Measurements from ENCODE around the gene CCDC124. TPM values are rescaled to one million over a fixed set of nuclear protein-coding genes. Genes with fewer than 3 reads are reported as not detected.
"Not testable (repeated sequence)": the region's sequence is repeated elsewhere in the genome, so short reads cannot be mapped to it uniquely, and the experiment has no call there.

Gene CCDC124, protein sequence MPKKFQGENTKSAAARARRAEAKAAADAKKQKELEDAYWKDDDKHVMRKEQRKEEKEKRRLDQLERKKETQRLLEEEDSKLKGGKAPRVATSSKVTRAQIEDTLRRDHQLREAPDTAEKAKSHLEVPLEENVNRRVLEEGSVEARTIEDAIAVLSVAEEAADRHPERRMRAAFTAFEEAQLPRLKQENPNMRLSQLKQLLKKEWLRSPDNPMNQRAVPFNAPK
- 10 to 100 TPM; 36.0 to 90.2 (median 46.2) TPM for polyA plus RNA-seq (ENCODE audit: insufficient read depth in 1 of 5, insufficient read length in 5 of 5, low replicate concordance in 1 of 5)
- long read RNA-seq, donor 1, transcript CCDC124-201 (5 exons, 938 nt): major isoform, 43 of 73 reads
- long read RNA-seq, donor 1, partial matches to known transcripts: 28 of 73 reads
- long read RNA-seq, donor 1, other reads (novel, unspliced or antisense): 0 of 73 reads
- long read RNA-seq, donor 2, transcript CCDC124-201 (5 exons, 938 nt): major isoform, 16 of 33 reads
- long read RNA-seq, donor 2, partial matches to known transcripts: 17 of 33 reads
- long read RNA-seq, donor 2, other reads (novel, unspliced or antisense): 0 of 33 reads
- long read RNA-seq, donor 3, transcript CCDC124-201 (5 exons, 938 nt): major isoform, 16 of 37 reads
- long read RNA-seq, donor 3, partial matches to known transcripts: 20 of 37 reads
- long read RNA-seq, donor 3, other reads (novel, unspliced or antisense): 0 of 37 reads
- long read RNA-seq, donor 4, transcript CCDC124-201 (5 exons, 938 nt): major isoform, 12 of 19 reads
- long read RNA-seq, donor 4, partial matches to known transcripts: 7 of 19 reads
- long read RNA-seq, donor 4, other reads (novel, unspliced or antisense): 0 of 19 reads
- long read RNA-seq, donor 5, transcript CCDC124-201 (5 exons, 938 nt): major isoform, 38 of 64 reads
- long read RNA-seq, donor 5, partial matches to known transcripts: 25 of 64 reads
- long read RNA-seq, donor 5, other reads (novel, unspliced or antisense): 0 of 64 reads
- long read RNA-seq, donor 6, transcript CCDC124-201 (5 exons, 938 nt): major isoform, 38 of 61 reads
- long read RNA-seq, donor 6, partial matches to known transcripts: 21 of 61 reads
- long read RNA-seq, donor 6, other reads (novel, unspliced or antisense): 0 of 61 reads
- long read RNA-seq, donor 7, transcript CCDC124-201 (5 exons, 938 nt): major isoform, 35 of 50 reads
- long read RNA-seq, donor 7, partial matches to known transcripts: 13 of 50 reads
- long read RNA-seq, donor 7, other reads (novel, unspliced or antisense): 0 of 50 reads
- long read RNA-seq, donor 8, transcript CCDC124-201 (5 exons, 938 nt): major isoform, 10 of 17 reads
- long read RNA-seq, donor 8, partial matches to known transcripts: 7 of 17 reads
- long read RNA-seq, donor 8, other reads (novel, unspliced or antisense): 0 of 17 reads

DNA sequence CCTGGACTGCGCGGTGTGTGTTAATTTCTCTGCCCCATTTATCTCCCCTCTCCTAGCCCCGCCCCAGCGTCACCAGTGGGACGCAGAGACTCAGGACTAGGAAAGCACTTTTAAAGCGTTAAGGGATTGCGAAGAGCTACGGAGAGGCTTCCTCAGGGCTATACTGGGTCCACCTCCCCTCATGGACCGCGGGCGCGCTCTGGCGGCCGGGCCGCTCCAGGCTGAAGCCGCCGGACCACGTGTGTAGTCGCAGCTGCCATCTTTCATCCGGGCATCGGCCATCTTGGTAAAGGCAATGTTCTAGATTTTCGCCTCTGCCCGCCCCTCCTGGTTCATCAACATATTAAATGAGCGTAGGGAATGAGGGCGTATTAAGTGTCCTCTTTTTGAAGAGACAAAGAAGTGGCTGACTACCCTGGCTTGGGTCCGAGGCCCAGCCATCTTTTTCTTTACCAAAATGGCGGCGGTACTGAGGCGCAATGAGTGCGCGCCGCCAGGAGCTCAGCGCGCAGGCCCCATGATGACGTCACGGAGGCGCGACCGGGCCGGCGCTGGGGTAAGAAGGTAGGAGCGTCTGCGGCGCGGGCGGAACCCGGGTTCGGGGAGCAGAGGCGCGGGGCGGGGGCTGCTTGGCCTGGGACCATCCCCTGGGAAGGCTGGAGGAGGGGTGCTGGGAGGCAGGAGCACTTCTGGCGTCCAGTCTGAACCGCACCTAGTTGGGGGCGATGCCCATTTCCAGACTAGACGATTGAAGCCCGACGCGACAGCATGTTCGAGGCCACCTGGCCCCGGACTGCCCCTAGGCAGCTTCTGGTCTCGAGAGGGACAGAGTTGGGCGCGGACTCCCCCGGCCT, at the start of gene CCDC124:
TSS of gene CCDC124 (plus strand) at position 531 of the 854 bp plus-strand sequence. CDS start 3,406 bp downstream, outside the sequence.
- peak; percentile 92 to 93 for DNase-seq

DNA sequence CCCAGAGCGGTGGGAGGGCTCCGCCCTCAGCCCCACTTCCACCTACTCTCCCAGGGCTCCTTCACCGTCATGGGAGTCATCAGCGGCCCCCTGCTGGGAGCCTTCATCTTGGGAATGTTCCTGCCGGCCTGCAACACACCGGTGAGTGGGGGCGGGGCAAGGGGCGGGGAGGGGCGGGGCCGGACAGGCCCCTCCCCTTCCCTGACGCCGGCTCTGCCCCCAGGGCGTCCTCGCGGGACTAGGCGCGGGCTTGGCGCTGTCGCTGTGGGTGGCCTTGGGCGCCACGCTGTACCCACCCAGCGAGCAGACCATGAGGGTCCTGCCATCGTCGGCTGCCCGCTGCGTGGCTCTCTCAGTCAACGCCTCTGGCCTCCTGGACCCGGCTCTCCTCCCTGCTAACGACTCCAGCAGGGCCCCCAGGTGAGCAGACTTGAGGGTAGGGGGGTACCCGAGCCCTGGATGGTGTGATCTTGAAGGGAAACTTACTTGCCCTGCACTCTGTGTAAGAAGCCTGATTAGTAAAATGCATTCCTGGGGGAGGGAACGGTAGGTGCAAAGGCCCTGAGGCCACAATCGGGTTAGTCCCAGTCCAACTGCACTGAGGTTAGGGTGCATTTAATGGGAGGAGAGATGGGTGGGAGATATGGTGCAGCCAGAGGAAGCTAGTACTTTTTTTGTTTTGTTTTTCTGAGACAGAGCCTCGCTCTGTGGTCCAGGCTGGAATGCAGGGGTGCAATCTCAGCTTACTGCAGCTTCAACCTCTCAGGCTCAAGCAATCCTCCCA, 49.0 kb upstream of the CCDC124 start:
- no peak for DNase-seq

DNA sequence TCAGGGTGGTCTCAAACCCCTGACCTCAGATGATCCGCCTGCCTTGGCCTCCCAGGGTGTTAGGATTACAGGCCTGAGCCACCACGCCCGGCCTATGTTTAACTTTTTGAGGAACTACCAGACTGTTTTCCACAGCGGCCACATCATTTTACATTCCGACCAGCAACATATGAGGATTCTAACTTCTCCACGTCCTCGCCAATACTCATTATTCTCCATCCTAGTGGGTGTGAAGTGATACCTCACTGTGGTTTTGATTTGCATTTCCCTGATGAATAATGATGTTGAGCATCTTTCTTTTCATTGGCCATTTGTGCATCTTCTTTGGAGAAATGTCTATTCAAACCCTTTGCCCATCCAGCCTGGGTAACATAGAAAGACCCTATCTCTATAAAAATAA, 46.3 kb upstream of the CCDC124 start:
- no peak for DNase-seq

DNA sequence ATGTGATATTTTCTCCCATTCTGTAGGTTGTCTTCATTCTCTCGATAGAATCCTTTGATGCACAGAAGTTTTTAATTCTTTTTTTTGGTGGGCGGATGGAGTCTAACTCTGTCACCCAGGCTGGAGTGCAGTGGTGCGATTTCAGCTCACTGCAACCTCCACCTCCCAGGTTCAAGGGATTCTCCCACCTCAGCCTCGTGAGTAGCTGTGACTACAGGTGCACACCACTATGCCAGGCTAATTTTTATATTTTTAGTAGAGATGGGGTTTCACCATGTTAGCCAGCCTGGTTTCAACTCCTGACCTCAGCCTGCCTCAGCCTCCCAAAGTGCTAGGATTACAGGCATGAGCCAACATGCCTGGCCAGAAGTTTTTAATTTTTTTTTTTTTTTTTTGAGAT, 45.6 kb upstream of the CCDC124 start:
- not testable (repeated sequence) for DNase-seq

DNA sequence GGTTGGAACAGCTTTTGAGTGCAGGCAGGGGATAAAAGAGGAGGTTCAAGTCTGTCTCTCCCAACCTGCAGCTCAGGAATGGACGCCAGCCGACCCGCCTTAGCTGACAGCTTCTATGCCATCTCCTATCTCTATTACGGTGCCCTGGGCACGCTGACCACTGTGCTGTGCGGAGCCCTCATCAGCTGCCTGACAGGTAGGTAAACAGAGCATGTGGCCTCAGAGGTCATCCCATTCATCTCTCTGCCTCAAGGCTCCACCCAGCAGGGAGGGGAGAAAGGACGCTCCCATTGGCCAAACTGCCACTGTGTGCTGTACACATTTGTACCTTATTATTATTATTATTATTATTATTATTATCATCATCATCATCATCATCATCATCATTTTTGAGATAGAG, 44.6 kb upstream of the CCDC124 start:
- no peak for DNase-seq

DNA sequence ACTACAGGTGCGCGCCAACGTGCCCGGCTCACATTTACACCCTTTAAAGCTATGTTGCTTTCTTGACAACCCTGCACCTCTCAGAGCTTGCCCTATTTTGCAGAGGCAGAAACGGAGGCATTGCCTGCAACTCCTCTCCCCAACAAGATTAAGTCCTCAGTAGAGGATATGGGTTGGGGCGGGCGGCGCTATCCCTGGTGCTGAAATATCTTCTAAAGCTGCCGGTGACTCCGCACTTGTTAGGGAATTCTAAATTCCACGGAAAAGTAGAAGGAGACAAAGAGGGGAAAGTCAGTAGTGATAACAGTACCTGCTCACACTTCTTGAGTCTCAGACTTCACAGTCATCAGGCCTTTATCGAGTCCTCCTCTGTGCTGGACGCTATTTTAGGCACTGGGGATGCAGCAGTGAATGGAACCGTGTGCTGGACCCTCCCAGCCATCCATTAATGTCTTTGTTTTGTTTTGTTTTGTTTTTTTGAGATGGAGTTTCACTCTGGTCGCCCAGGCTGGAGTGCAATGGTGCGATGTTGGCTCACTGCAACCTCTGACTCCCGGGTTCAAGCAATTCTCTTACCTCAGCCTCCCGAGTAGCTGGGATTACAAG, 43.1 kb upstream of the CCDC124 start:
- DNase-seq: peak in 1 of 2 donors; percentile 31

DNA sequence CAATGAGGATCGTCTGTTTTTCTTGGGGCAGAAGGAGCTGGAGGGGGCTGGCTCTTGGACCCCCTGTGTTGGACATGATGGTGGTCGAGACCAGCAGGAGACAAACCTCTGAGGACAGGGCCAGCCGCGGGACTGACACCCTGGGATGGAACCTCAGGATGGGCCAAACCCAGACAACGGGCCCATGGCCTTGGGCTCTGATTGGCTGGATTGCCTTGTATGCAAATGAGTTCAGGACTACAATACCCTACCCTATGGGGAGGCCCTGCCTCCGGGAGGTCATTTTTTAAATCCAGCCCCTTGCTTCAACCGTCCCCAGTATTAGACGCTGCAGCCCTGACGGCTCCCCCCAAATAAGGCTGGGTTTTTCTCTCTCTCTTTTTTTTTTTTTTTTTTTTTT, 39.0 kb upstream of the CCDC124 start:
- DNase-seq: no peak

DNA sequence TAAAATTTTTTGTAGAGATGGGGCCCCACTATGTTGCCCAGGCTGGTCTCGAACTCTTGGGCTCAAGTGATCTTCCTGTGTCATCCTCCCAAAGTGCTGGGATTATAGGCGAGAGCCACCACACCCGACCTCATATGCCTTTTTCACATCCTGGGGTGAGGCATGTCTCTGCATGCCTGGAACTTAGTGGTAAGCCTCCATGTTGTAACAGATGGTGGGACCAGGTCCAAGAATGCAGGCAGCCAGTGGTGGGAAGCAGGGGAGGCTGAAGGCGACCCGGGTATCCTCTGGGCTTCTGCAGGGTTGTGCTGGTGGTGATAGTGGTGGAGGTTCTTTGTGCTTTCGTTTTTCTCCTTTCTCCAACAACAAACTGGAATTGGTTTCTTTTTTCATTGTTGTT, 30.1 kb upstream of the CCDC124 start:
- DNase-seq: no peak

DNA sequence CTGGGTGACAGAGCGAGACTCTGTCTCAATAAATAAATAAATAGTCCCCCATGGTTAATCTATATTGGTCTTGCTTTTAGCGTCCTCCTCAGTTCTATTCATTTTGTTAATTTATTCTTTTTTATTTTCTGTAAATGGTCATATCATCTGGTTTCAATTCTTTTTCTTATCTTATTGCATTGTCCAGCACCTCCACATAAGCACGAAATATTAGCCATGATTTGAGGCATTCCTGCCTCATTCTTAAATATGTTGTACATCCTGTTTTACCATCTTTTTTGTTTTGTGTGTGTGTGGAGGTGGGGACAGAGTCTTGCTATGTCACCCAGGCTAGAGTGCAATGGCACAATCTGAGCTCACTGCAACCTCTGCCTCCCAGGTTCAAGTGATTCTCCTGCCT, 24.6 kb upstream of the CCDC124 start:
- no peak for DNase-seq

DNA sequence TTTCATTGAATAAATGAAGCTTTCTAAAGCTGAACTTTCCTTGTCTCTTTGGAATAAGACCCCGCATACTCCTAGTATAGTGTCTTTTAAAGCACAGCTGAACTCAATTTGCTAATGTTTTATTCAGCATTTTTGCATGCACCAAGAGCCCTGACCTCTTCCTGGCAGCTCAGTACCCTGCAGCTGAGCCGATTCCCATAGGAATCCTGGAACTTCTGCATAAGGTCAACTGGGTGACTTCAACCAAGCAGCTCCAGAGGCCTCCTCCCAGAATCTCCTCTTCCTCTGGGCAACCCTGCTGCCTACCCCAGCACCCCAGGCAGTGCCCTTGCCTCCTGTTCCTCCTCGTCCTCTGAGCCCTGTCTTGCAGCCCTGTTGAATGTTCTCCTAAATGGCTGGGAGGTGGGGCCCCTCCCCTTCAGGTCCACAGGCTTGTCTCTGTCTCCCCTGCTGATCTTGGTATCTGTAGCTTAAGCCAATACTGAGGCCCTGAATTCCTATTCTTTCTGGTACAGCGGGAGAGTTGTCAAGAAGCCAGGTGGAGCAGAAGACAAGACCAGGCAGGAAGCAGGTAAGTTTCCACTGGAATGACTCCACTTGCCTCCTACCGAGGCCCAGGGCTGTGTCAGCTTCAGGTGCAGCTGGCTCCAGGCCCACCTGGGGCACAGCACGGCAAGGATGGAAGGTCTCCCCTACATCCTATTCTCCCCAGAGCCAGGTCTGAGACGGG, 23.6 kb upstream of the CCDC124 start:
- DNase-seq: no peak

DNA sequence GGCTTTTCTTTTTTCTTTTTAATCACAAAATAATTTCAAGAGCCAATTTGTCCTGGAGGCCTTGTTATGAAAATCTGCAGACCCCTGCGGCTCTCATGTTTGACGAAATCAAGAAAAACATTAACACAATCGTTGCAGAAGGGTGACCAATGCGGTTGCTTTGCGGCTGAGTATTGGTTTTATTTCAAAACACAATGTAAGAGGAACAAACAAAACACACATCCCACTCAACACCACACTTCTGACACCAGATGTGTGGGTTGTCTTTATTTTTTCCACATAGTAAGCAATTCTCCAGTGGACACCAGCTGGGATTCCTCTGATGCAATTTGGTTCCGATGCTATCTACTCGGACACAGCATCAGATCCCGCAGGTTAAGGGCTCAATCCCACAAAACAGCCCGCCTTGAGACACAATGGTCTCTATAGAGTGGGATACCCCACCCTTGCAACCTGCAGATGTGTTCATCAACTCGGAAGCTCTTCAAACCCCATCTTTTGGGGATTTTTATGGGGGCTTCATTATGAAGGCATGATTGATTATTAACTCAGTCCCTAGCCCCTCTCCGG, 21.9 kb upstream of the CCDC124 start:
- DNase-seq: no peak

DNA sequence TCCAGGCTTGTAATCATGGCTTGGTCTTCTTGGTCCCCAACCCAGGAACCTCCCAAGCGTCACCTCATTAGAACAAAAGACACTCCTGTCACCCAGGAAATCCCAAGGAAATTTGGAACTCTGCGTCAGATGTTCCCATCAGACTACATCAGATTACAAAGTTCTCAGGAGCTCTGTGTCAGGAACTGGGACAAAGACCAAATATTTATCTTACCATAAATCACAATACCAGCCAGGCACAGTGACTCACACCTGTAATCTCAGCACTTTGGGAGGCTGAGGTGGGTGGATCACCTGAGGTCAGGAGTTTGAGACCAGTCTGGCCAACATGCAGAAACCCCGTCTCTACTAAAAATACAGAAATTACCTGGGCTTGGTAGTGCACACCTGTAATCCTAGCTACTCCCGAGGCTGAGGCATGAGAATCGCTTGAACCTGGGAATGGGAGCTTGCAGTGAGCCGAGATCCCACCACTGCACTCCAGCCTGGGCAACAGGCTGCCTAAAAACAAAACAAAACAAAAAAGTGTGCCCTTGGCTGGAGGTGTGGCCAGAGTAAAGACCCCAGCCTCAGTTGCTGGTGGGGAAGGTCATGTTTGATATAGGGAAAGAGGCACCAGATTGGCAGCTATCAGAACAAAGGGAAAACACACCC, 16.7 kb upstream of the CCDC124 start:
- DNase-seq: no peak

DNA sequence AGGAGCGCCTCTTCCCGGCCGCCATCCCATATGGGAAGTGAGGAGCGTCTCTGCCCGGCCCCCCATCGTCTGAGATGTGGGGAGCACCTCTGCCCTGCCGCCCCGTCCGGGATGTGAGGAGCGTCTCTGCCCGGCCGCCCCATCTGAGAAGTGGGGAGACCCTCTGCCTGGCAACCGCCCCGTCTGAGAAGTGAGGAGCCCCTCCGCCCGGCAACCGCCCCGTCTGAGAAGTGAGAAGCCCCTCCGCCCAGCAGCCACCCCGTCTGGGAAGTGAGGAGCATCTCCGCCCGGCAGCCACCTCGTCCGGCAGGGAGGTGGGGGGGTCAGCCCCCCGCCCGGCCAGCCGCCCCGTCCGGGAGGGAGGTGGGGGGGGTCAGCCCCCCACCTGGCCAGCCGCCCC, 14.7 kb upstream of the CCDC124 start:
- not testable (repeated sequence) for DNase-seq

DNA sequence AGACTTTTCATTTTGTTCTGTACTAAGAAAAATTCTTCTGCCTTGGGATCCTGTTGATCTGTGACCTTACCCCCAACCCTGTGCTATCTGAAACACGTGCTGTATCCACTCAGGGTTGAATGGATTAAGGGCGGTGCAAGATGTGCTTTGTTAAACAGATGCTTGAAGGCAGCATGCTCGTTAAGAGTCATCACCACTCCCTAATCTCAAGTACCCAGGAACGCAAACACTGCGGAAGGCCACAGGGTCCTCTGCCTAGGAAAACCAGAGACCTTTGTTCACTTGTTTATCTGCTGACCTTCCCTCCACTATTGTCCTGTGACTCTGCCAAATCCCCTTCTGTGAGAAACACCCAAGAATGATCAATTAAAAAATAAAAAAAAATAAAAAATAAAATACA, 13.7 kb upstream of the CCDC124 start:
- not testable (repeated sequence) for DNase-seq

DNA sequence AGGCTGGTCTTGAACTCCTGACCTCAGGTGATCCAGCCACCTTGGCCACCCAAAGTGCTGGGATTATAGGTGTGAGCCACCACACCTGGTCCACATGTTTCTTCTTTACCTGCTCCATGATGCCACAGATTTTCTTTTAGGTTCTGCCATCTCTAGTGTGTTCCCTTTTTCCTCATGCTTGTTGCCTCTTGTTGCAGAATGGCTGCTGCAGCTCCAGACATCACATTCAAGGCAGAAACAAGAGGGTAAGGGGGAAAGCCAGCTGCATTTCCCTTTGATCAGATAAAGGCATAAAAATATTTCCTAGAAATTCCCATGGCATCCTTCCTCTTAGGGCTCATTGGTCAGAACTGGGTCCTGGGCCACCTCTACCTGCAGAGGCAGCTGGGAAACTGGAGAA, 12.3 kb upstream of the CCDC124 start:
- no peak for DNase-seq

DNA sequence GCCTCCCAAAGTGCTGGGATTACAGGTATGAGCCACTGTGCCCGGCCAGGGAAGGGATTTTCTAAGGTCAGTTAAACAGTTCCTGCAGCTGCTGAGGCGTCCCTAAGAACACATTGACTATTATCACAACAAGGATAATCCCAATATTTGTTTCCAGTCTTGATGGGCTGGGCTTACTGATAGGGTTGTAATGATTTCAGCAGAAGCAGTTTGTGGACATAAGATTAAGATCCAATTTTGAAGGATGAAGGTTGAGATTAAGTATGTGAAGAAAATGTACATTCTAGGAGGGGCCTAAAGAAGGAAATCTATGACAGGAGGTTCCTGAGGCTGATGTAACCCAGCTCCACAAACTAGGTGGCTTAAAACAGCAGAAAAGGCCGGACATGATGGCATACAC, 10.7 kb upstream of the CCDC124 start:
- no peak for DNase-seq

DNA sequence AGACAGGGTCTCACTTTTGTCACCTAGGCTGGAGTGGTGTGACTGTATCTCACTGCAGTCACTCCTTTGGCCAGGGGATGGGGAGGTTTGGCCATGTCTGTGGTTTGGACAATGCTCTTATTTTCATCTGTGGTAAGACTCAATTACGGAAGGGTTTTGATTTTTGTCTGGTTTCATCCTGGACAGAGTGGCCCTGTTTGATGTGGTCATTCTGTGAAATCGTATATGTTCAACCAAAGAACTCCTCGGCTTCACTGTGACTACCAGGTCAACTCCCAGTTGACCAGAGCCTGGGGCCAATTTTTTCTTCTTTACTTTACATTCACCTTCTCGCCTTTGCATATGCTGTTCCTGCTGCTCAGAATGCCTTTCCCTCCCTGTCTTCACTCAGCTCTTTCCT, 6.8 kb upstream of the CCDC124 start:
- no peak for DNase-seq

DNA sequence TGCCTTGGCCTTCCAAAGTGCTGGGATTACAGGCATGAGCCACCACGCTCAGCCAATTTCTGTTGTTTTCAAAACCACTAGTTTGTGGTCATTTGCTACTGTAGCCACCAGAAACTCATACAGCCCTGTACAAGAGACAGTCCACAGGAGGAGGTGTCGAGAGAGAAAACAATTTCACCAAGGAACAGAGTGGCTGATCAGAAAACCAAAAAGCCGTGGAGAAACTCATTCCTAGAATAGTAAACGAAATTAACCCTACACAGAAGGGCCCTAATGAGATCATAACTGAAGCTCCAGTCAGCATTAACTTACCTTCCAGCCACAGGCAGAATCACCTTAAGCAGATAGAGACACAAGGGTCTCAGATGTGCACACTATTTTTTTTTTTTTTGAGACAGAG, 3.8 kb upstream of the CCDC124 start:
- DNase-seq: no peak
